Measurements from ENCODE around the gene GFI1B.
"Not testable (repeated sequence)": the region's sequence is repeated elsewhere in the genome, so short reads cannot be mapped to it uniquely, and the experiment has no call there.

The GFI1B gene

DNA sequence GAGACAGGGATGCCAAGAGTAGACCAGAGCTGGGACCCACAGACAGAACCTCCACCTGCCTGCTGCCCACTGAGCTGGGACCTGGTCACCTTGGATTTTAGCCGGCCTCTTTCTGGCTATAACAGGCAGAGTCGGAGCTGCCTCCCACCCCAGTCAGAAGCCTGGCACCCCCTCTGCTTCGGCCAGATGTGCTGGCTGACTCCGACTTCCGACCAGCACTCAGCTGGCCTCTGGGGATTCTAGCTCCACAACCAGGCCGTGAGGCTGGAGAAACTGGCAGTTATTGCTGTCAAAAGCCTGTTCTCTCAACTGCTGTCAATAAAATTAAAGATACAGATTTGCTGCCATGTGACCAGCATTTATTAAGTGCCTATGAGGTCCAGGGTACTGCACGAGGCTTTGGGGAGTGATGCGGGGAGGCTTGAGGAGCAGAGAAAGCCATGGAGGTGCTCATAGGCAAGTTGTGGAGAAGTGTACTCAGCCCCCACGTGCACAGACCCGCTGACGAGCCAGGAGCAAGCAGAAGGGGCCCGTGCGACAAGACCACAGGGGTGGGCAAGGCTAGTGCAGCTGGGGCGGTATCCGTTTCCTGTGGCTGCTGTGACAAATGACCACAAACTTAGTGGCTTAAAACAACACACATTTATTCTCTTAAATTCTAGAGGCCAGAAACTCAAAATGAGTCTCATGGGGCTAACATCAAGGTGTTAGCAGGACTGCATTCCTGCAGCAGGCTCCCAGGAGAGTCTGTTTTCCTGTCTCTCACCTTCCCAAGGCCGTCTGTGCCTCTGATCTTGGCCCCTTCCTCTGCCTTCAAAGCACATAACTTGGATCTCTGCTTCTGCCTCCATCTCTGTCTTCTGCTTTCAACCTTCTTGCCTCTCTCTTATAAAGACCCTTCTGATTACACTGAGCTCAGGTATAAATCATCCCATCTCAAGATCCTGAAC, 13.1 kb downstream of the GFI1B start:
- DNase-seq (ENCODE audit: insufficient read length, low spot score) (no peak), FAIRE-seq (no peak)
- TF ChIP-seq POLR2A (IDR thresholded peaks at IDR 0.05; ENCODE audit: low read depth, low read length): no peak

DNA sequence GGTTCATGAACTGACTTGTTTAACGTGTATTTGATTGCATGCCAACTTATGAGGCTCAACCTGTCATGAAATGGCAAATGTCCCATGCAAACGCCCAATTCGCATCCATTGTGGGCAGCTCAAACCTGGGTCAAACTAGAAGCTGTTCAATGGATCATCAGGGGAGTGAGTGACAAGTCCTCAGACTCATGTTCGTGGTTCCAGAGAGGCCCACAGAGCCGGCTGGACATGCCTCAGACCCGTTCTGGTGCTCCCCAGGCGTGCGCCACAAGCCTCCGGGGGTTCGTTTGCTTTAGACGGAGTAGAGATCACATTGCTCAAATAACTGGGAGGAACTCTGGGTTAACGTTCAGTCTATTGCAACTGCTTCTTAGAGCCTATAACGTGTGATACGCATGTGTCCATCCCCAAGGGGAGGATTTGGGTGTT, 15.0 kb downstream of the GFI1B start:
- TF ChIP-seq POLR2A (IDR thresholded peaks at IDR 0.05; ENCODE audit: low read depth, low read length): no peak
- DNase-seq (ENCODE audit: insufficient read length, low spot score) (no peak), FAIRE-seq (no peak)

DNA sequence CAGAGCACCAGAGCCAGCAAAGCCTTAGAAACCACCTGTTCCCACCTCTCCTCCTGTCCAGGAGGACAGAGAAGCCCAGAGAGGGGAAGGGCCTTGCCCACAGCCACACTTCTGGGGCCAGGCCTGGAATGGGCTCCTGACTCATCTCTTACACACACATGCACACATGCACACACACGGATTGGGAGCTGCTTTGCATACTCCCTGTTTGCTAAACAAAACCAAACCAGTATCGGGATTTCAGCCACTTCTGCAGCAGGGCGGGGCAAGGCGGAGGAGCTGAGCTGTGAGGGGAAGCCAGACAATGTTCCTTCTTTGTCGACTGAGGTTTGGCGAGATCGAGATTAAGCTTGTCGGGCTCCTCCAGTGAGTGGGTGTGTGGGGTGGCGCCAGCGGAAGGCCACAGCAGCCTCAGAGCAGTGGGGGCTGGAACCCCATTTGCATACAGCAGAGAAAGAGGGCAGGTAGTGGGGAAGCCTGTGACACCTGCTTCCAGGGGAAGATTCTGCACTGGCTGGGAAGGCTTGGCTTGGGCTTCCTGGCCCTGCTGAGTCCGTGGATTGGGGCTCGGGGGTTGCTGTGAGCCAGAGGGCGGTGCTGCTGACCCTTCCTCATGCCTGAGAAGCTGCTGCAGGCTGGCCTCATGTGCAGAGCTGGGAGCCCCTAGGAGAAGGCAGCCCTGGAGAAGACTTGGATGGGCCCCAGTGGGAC, 16.1 kb downstream of the GFI1B start:
- DNase-seq (ENCODE audit: insufficient read length, low spot score) (no peak), FAIRE-seq (no peak)
- no peak for TF ChIP-seq POLR2A (IDR thresholded peaks at IDR 0.05; ENCODE audit: low read depth, low read length)

DNA sequence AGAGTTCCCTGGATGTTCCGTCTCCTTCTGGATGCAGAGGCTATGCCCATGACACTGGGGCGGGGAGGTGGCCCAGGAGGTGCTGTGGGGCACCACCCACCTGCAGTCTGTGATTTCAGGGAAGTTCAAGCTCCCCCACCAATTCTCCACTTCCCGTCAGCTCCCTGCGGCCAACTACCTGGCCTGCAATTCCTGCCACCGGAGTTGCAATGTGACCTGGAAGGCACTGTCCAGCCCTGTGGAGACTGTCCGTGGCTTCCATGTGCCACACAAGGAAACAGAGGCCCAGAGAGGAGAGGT, 16.6 kb downstream of the GFI1B start:
- FAIRE-seq (no peak), DNase-seq (ENCODE audit: insufficient read length, low spot score) (no peak)
- TF ChIP-seq POLR2A (IDR thresholded peaks at IDR 0.05; ENCODE audit: low read depth, low read length): no peak

DNA sequence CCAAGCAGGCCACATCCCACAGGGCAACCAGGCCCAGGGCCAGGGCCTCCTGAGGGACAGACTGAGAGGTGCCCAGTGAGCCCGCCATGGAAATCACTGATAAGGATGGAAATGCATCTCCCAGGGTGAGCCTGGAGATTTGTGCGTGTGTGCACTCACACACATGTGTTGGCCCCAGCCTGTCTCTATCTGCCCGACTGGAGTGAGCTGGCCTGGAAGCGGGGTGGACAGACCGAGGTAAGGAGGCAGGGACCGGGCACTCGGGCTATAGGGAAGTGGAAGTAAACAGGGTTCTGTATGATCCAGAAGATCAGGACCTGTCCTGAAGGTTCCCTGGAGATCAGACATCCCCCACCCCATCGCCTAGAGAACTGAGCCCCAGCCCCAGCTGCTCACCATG, 17.4 kb downstream of the GFI1B start:
- DNase-seq (ENCODE audit: insufficient read length, low spot score) (no peak), FAIRE-seq (no peak)
- no peak for TF ChIP-seq POLR2A (IDR thresholded peaks at IDR 0.05; ENCODE audit: low read depth, low read length)

DNA sequence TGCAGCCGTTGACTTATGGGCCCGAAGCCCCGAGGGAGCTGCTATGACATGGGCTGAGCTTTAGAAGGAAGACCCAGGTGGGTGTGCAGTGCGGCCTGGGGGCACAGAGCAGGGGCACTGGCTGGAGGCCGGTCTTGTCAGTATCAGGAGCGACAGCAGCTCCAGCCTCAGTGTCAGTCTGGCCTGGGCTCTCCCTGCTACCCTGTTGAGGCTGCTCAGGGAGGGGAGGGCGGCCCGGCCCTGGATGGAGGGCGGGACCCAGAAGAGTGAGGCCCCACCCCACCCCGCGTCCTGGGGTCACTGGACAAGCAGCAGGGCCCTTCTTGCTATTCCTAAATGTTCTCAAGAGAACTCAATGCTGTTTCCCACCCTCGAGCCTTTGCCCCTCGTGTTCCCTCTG, 18.0 kb downstream of the GFI1B start:
- TF ChIP-seq POLR2A (IDR thresholded peaks at IDR 0.05; ENCODE audit: low read depth, low read length): no peak
- DNase-seq (ENCODE audit: insufficient read length, low spot score): no peak
- no peak for FAIRE-seq

DNA sequence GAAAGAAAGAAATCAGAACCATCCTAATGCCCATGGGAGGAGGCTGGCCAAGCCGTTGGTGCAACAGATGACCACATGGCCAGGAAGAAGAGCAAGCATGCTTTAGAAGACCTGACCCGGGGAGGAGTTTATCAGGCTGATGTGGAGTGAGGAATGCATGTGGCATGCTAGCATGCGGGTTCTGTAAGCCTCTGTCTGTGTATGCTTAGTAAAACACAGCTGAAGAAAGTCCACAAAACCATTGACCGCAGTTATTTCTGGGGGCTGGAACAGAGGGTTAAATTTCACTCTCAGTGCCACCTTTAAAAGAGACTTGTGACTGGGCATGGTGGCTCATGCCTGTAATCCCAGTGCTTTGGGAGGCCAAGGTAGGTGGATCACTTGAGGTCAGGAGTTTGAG, 19.1 kb downstream of the GFI1B start:
- FAIRE-seq: no peak
- no peak for DNase-seq (ENCODE audit: insufficient read length, low spot score)
- TF ChIP-seq POLR2A (IDR thresholded peaks at IDR 0.05; ENCODE audit: low read depth, low read length): no peak

DNA sequence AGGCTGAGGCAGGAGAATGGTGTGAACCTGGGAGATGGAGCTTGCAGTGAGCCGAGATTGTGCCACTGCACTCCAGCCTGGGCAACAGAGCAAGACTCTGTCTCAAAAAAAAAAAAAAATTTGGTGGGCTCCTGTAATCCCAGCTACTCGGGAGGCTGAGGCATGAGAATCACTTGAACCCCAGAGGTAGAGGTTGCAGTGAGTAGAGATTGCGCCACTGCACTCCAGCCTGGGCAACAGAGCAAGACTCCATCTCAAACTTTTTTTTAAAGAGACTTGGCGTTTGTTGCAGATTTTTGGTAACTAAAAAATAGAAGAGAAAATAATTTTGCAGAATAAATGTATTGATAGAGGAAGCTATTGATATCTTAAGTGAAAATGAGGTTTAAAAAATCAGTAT, 19.7 kb downstream of the GFI1B start:
- DNase-seq (ENCODE audit: insufficient read length, low spot score); FAIRE-seq: not testable (repeated sequence)

DNA sequence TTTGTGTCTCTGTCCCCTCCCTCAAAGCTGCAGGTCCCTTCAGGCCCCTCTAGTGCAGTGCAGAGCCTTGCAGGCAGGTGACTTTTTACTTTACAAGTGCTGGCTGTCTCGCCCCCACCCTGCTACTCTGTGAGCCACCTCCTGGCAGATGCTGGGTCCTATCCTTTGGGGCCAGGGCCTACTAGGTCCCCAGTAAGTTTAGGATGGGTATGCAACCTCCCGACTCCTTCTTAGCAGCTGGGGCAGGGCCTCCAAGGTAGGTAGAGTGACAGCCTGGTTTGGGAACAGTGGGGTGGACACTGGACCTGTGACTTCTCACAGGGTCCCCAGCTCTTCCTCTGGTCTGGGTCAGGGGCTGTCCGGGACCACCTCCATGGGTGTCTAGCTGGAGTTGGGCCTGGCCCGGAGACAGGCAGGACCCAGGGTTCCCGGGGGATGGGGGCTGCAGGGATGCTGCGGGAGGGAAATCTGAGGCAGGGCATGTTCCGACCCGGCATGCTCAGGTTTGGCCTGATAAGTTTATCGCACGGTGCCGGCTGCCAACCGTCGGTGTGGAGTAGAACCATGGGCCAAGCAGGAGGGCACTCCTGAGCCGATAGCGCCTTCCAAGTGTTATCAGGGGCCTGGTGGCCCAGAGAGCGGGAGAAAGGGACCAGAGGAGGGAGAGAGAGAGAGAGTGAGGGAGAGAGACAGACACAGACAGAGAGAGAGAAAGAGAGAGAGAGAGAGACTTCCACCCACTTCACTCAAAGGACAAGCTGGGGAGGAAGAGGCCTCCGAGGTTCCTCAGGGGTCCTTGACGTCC, 20.5 kb downstream of the GFI1B start:
- TF ChIP-seq POLR2A (IDR thresholded peaks at IDR 0.05; ENCODE audit: low read depth, low read length): no peak
- DNase-seq (ENCODE audit: insufficient read length, low spot score) (no peak), FAIRE-seq (no peak)

DNA sequence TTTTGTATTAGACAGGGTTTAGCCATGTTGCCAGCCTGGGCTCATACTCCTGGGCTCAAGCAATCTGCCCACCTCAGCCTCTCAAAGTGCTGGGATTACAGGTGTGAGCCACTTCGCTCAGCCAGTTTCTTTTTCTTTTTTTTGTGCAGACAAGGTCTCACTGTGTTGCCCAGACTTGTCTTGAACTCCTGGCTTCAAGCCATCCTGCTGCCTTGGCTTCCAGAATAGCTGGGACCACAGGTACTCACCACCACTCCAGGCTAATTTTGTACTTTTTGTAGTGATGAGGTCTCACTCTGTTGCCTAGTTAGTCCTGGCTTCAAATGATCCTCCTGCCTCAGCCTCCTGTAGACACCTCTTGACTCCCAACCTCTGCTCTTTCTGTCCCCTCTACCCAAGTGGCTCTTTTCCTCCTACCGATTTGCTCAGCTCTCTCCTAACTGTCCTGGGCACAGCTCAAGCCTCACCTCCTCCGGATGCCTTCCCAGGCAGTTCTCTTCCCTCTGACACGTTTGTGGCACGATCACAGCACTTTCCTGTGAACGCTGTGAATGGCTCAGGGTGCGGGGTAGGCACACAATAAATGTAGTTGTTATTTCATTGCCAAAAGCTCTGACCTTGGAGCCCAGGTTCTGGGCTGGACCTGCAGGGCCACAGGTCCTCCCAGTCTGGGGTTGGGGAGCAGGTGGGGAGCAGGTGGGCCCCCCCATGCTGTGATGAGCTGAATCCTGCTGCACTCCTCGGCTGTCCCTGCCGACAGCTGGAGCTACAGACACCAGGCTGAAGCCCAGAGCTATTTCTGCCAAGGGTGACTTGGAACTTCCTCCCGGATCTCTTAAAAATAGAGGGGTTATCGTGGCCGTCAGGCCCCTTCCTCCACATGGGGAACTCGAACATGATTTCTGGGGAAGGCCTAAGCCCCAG, 23.9 kb downstream of the GFI1B start:
- no peak for TF ChIP-seq POLR2A (IDR thresholded peaks at IDR 0.05; ENCODE audit: low read depth, low read length)
- FAIRE-seq: no peak

DNA sequence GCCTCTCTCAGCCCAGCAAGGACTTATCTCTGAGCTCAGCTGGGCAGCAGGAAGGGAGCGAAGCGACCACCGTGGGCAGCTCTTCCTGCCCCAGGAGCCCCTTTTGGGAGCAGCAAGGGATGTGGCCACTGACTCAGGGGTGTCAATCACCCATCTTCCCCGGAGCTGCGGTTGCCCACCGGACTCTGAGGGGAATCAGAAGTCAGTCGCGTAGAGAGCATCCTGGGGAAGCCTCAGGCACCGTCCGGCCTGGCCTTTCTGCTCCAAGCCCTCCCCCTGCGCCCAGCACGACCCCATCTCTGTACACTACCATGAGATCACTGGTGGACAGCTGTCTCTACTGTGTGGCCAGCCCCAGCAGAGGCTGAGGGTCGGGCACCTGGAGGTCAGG, 24.6 kb downstream of the GFI1B start:
- FAIRE-seq (no peak), DNase-seq (ENCODE audit: insufficient read length, low spot score) (no peak)
- TF ChIP-seq POLR2A (IDR thresholded peaks at IDR 0.05; ENCODE audit: low read depth, low read length): no peak

More for the DNA sequence above, 23.9 kb downstream of the GFI1B start:
- no peak for DNase-seq (ENCODE audit: insufficient read length, low spot score)

DNA sequence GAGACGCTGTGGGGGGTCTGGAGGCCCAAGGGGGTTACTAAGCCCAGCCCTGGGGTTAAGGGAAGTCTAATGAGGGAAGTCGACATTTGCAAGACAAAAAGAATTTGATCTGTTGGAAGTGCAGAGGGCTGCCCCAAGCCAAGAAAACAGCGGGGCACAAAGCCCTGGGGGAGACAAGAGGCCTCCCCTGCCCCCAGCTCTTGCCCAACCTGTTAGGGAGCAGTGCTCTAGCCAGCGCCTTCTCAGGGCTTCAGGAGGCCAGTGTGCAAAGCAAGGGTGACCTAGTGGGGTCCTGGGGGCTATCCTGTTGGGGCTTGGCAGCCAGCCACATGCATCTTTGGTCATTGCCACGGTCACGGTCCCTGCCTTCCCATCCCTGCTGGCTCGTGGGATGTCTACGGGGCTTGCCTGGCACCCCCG, 25.2 kb downstream of the GFI1B start:
- FAIRE-seq (no peak), DNase-seq (ENCODE audit: insufficient read length, low spot score) (no peak)
- TF ChIP-seq POLR2A (IDR thresholded peaks at IDR 0.05; ENCODE audit: low read depth, low read length): no peak
